K562 (cell line): ENCODE data around the gene ENSA. TPM values are rescaled to one million over a fixed set of nuclear protein-coding genes. Genes with fewer than 3 reads are reported as not detected.

Source experiments
- ATAC-seq: fragments of 200-7000 bp; cut with Tn5 transposase; 3 replicates; pipeline ENCODE4 v1.9.1; 2020; ENCODE audit warnings: moderate library complexity
- BruUV-seq: library from RNA; stranded (reverse); fragments of 400-500 nt; replicated peaks from 2 replicates; lab custom pipeline; 2021; lab: Mats Ljungman, UMichigan
- CTCF ChIA-PET: fragments of 300-600 bp; formaldehyde crosslinking; extraction: SDS; loops from one replicate; lab custom pipeline; 2021; ENCODE audit warnings: low intra/inter-chr PET ratio; lab: Yijun Ruan, JAX
- POLR2A ChIA-PET: fragments of 300-600, 350-650 bp; sonication (Branson Sonifier 250); formaldehyde crosslinking; extraction: SDS; loops from one replicate; lab custom pipeline; 2021; ENCODE audit warnings: antibody characterized with exemption, inconsistent platforms; lab: Yijun Ruan, JAX
- DNase-seq, 4 experiments: peaks; one replicate each; pipeline versions ENCODE4 v3.0.0 to v3.0.0-alpha.2; 2011 to 2018; ENCODE audit warnings: low spot score in 3 of 4, mixed read lengths in 3 of 4; ENCODE audit errors: extremely low read depth in 1 of 4
- FAIRE-seq: peaks from 2 replicates; lab custom pipeline; 2011; peaks lifted over from hg19 to GRCh38; lab: Jason Lieb, UNC
- H2AFZ ChIP-seq: 2 replicates; pipeline ENCODE4 v1.6.0; 2011; ENCODE audit warnings: low read depth, low read length, control low read depth, inconsistent platforms
- H3K27ac ChIP-seq: fragments of 200-600 bp; 3 replicates; pipeline ENCODE4 v1.8.0; 2011; ENCODE audit warnings: low read depth, mild to moderate bottlenecking, control low read depth, inconsistent platforms, low read length, moderate library complexity, mixed read lengths; ENCODE audit errors: extremely low read depth
- H3K27me3 ChIP-seq, 2 experiments: fragments of 300-600 bp in 1 of 2; 2 replicates in 1 of 2; 3 replicates in 1 of 2; pipeline versions ENCODE4 v1.6.0 to v1.8.0; 2011; ENCODE audit warnings: inconsistent platforms in 2 of 2, low read length in 2 of 2, mild to moderate bottlenecking in 1 of 2, mixed read lengths in 1 of 2, moderate library complexity in 1 of 2; ENCODE audit not compliant: control insufficient read depth in 2 of 2, insufficient read depth in 2 of 2
- H3K36me3 ChIP-seq: fragments of 300-600 bp; 3 replicates; pipeline ENCODE4 v1.8.0; 2011; ENCODE audit warnings: mild to moderate bottlenecking, low read length, inconsistent platforms; ENCODE audit not compliant: control insufficient read depth, insufficient read depth
- H3K4me1 ChIP-seq, 2 experiments: fragments of 200-600 bp in 1 of 2; replicated peaks in 1 of 2; 2 replicates in 1 of 2; 3 replicates in 1 of 2; pipeline versions ENCODE4 v1.5.1 to v1.8.0; 2011; ENCODE audit warnings: inconsistent platforms in 2 of 2, low read length in 2 of 2, mild to moderate bottlenecking in 1 of 2, mixed read lengths in 1 of 2, moderate library complexity in 1 of 2; ENCODE audit not compliant: control insufficient read depth in 2 of 2, insufficient read depth in 2 of 2
- H3K4me2 ChIP-seq: 2 replicates; pipeline ENCODE4 v1.6.1; 2011; ENCODE audit warnings: low read length, control low read depth, inconsistent platforms, mixed read lengths; ENCODE audit not compliant: insufficient read depth
- H3K4me3 ChIP-seq: fragments of 200-600 bp; sonication (generic), shearing (Covaris generic); 2 replicates; pipeline ENCODE4 v1.5.1; 2016; ENCODE audit warnings: control low read depth, inconsistent platforms
- H3K79me2 ChIP-seq: fragments of 200-600 bp; 3 replicates; pipeline ENCODE4 v1.8.0; 2011; ENCODE audit warnings: low read length, inconsistent platforms; ENCODE audit not compliant: control insufficient read depth, insufficient read depth
- H3K9ac ChIP-seq, 2 experiments: 2 replicates each; pipeline versions ENCODE4 v1.6.0 to v1.6.1; 2011; ENCODE audit warnings: low read depth in 2 of 2, low read length in 2 of 2, control low read depth in 1 of 2, inconsistent platforms in 1 of 2, mild to moderate bottlenecking in 1 of 2, mixed read lengths in 1 of 2; ENCODE audit not compliant: insufficient read depth in 1 of 2
- H3K9me1 ChIP-seq: one replicate; pipeline ENCODE4 v1.6.0; 2011; ENCODE audit warnings: inconsistent platforms, mild to moderate bottlenecking, low read length, moderate library complexity; ENCODE audit not compliant: control insufficient read depth, insufficient read depth
- H3K9me3 ChIP-seq: replicated peaks from 2 replicates; pipeline ENCODE4 v1.5.1; 2011; ENCODE audit warnings: low read depth, low read length, inconsistent platforms; ENCODE audit not compliant: control insufficient read depth, insufficient read depth
- H4K20me1 ChIP-seq: replicated peaks from 2 replicates; pipeline ENCODE4 v1.6.1; 2011; ENCODE audit warnings: low read length, inconsistent platforms, mixed read lengths; ENCODE audit not compliant: control insufficient read depth, insufficient read depth
- ARHGAP35 ChIP-seq: fragments of 450-650 bp; IDR thresholded peaks from 2 replicates; pipeline ENCODE4 v1.6.1; 2018; ENCODE audit not compliant: partially characterized antibody
- CBX2 ChIP-seq: fragments of 200-600 bp; sonication (generic); IDR thresholded peaks from one replicate; pipeline ENCODE4 v1.6.1; 2012; ENCODE audit warnings: mild to moderate bottlenecking, low read length, inconsistent platforms; ENCODE audit not compliant: insufficient read depth, poor library complexity, severe bottlenecking
- CEBPG ChIP-seq, 3 experiments: fragments of 200-800 bp in 1 of 3; sonication (Bioruptor generic) in 1 of 3; sonication (generic) in 1 of 3; formaldehyde crosslinking in 1 of 3; IDR thresholded peaks in 2 of 3; conservative IDR thresholded peaks in 1 of 3; 2 replicates each; pipeline versions ENCODE4 v1.6.1 to v1.8.0; 2016 to 2022; ENCODE audit warnings: missing compliant biosample characterization in 2 of 3, missing genetic modification characterization in 2 of 3, mild to moderate bottlenecking in 1 of 3, missing genetic modification reagents in 1 of 3
- ETV5 ChIP-seq: sonication (generic); formaldehyde crosslinking; IDR thresholded peaks from 2 replicates; pipeline ENCODE4 v1.4.0; 2020; ENCODE audit warnings: low read depth, mild to moderate bottlenecking, missing genetic modification reagents
- FOXJ3 ChIP-seq: sonication (generic); formaldehyde crosslinking; IDR thresholded peaks from 2 replicates; pipeline ENCODE4 v1.4.0; 2020; ENCODE audit warnings: mild to moderate bottlenecking, missing genetic modification reagents
- GABPA ChIP-seq: fragments of 200-800 bp; sonication (Bioruptor generic); conservative IDR thresholded peaks from 2 replicates; pipeline ENCODE4 v1.6.1; 2016; ENCODE audit warnings: low read depth, missing genetic modification characterization, missing compliant biosample characterization
- HNRNPK ChIP-seq: fragments of 200-400 bp; formaldehyde crosslinking; IDR thresholded peaks from one replicate; pipeline ENCODE4 v1.6.1; 2018; ENCODE audit warnings: mild to moderate bottlenecking, low read depth, low read length; ENCODE audit not compliant: poor library complexity, severe bottlenecking
- JUND ChIP-seq, 2 experiments: IDR thresholded peaks; 2 replicates in 1 of 2; 3 replicates in 1 of 2; pipeline ENCODE4 v1.6.1; 2011; ENCODE audit warnings: borderline replicate concordance in 2 of 2, low read depth in 2 of 2, low read length in 2 of 2, improper control_type of control experiment in 1 of 2, missing biosample characterization in 1 of 2, missing genetic modification characterization in 1 of 2, missing genetic modification reagents in 1 of 2
- MCM5 ChIP-seq: fragments of 450-650 bp; IDR thresholded peaks from 2 replicates; pipeline ENCODE4 v1.6.1; 2016; ENCODE audit warnings: low read depth
- MEF2D ChIP-seq: conservative IDR thresholded peaks from 2 replicates; pipeline ENCODE4 v1.6.1; 2016; ENCODE audit warnings: low read depth, missing genetic modification characterization, missing compliant biosample characterization
- NONO ChIP-seq, 2 experiments: fragments of 200-400 bp in 1 of 2; fragments of 450-650 bp in 1 of 2; formaldehyde crosslinking in 1 of 2; IDR thresholded peaks; 2 replicates each; pipeline ENCODE4 v1.6.1; 2017; ENCODE audit warnings: low read depth in 2 of 2, mild to moderate bottlenecking in 2 of 2, moderate library complexity in 2 of 2, low read length in 1 of 2
- RAD21 ChIP-seq, 2 experiments: fragments of 250-450 bp in 1 of 2; fragments of 450-650 bp in 1 of 2; sonication (Bioruptor Pico) in 1 of 2; formaldehyde crosslinking in 1 of 2; IDR thresholded peaks in 1 of 2; conservative IDR thresholded peaks in 1 of 2; 2 replicates each; pipeline versions ENCODE4 v1.4.0 to v1.8.0; 2020 to 2022; ENCODE audit warnings: mild to moderate bottlenecking in 2 of 2, moderate library complexity in 1 of 2
- SIX5 ChIP-seq, 2 experiments: IDR thresholded peaks; 2 replicates each; pipeline ENCODE4 v1.6.1; 2011; ENCODE audit warnings: low read length in 2 of 2, borderline replicate concordance in 1 of 2, low read depth in 1 of 2, mild to moderate bottlenecking in 1 of 2, moderate library complexity in 1 of 2; ENCODE audit not compliant: insufficient read depth in 1 of 2
- STAT5A ChIP-seq: IDR thresholded peaks from 2 replicates; pipeline ENCODE4 v1.6.1; 2012; ENCODE audit warnings: low read length, inconsistent platforms, borderline replicate concordance
- TCF15 ChIP-seq: fragments of 250-450 bp; sonication (Bioruptor Pico); IDR thresholded peaks from 2 replicates; pipeline ENCODE4 v1.8.0; 2022; ENCODE audit warnings: moderate library complexity, mild to moderate bottlenecking, inconsistent platforms
- TEAD1 ChIP-seq, 2 experiments: fragments of 450-650 bp in 1 of 2; sonication (generic) in 1 of 2; formaldehyde crosslinking; IDR thresholded peaks; 2 replicates each; pipeline versions ENCODE4 v1.4.0 to v1.8.0; 2020 to 2022; ENCODE audit warnings: mild to moderate bottlenecking in 2 of 2, missing genetic modification reagents in 1 of 2
- ZNF197 ChIP-seq: fragments of 200-800 bp; sonication (Bioruptor generic); IDR thresholded peaks from 2 replicates; pipeline ENCODE4 v1.6.1; 2016; ENCODE audit warnings: low read depth, missing genetic modification characterization, missing compliant biosample characterization
- ZNF41 ChIP-seq: fragments of 250-450 bp; sonication (Bioruptor Pico); conservative IDR thresholded peaks from 2 replicates; pipeline ENCODE4 v1.4.0; 2020; ENCODE audit warnings: mild to moderate bottlenecking
- ZNF695 ChIP-seq: fragments of 450-650 bp; formaldehyde crosslinking; IDR thresholded peaks from 2 replicates; pipeline ENCODE4 v1.4.0; 2020; ENCODE audit warnings: mild to moderate bottlenecking, moderate library complexity
- WGBS: fragments of 100-300 bp; shearing (Covaris generic); methylation state at CpG from one replicate; pipeline ENCODE4 v1.1.6; 2016; ENCODE audit warnings: low coverage, mixed read lengths; ENCODE audit not compliant: insufficient coverage; ENCODE audit errors: missing lambda C conversion rate; 5-methylcytosine and 5-hydroxymethylcytosine counted together
- in situ Hi-C: fragments of 300-500 bp; cut with MboI; formaldehyde crosslinking; loops from 4 replicates; pipeline ENCODE4 v1.15.0; 2018; ENCODE audit warnings: inconsistent platforms, mixed read lengths
- intact Hi-C: fragments of 100-400 bp; cut with micrococcal nuclease; formaldehyde crosslinking; loops from 2 replicates; pipeline ENCODE4 v1.14.2; 2022
- polyA plus RNA-seq, 8 experiments: library from polyadenylated mRNA; depleted of rRNA in 4 of 8; stranded (reverse) in 5 of 8; unstranded in 3 of 8; fragments of >200 nt; fragmentation: Nextera tagmentation in 2 of 8; fragmentation: Illumina TruSeq in 1 of 8; extraction: Ambion mirVana in 2 of 8; extraction: Trizol in 1 of 8; gene quantifications; 2 replicates each; pipeline versions ENCODE4 v1.2.1 to v1.2.3, GENCODE V29; 2011 to 2014; ENCODE audit warnings: inconsistent platforms in 1 of 8, missing spikeins in 1 of 8
- total RNA-seq, 7 experiments: library from RNA; depleted of rRNA in 6 of 7; stranded (reverse); fragments of >200 nt in 6 of 7; fragmentation: Illumina TruSeq in 2 of 7; extraction: Trizol in 2 of 7; gene quantifications; 2 replicates each; pipeline versions ENCODE4 v1.2.1 to v1.2.3, GENCODE V29; 2011 to 2021; ENCODE audit warnings: low replicate concordance in 1 of 7

ENSA gene
- total and polyA plus RNA-seq, 9 of the 15 experiments (the other 6 are each of a cell fraction or from before 2014, with no cell fraction given) = 68.1 to 605 (median 188) TPM

GRCh38 chr1:150621497-150622302 is 7.7 kb downstream of the ENSA start:
- Histone ChIP-seq H3K4me1 (peaks cover 31 to 44% of the 10 kb centered on the region in 2 experiments), H3K9me1 (no peaks in the 10 kb centered on the region), H3K27me3 (no peaks in the 10 kb centered on the region), H4K20me1 (no peaks in the 10 kb centered on the region), H3K27ac (peak overlapping the region; percentile 59), H3K36me3 (peaks cover 85% of the 10 kb centered on the region), H2AFZ (no peak overlapping the region), H3K9me3 (no peaks in the 10 kb centered on the region), H3K4me2 (no peak overlapping the region; the same call in 1 of the 2 replicates), H3K9ac (0 out of 4 replicates have a peak overlapping the region, but pooled peaks of 1 of the 2 experiments have one; percentile 23), H3K79me2 (peaks cover 33% of the 10 kb centered on the region), H3K4me3 (no peak overlapping the region)
- no peak for FAIRE-seq
- BruUV-seq = TSS peak; percentile 38
- in situ Hi-C loops (no loop called here), intact Hi-C loops (loop anchor here (1.0 to 10.0 kb wide), 4 partner anchors 60 to 303 kb away; partner anchors contain the start of genes SETDB1 and TARS2)
- POLR2A ChIA-PET = interaction anchor here (0.7 to 1.1 kb wide), 4 partner anchors 19 to 50 kb away, joined by 3 to 4 read pairs (median 3); partner anchors contain the start of gene MCL1
- DNase-seq = peak in 3 of 4 experiments; percentile 26 to 54 (median 31)
- ATAC-seq = no peak
- CTCF ChIA-PET = interaction anchor here (0.7 to 1.5 kb wide), 4 partner anchors 58 to 549 kb away, joined by 3 to 6 read pairs (median 3); no protein-coding TSS in a partner anchor
- 68% methylated on average over 6 of the region's 8 CpGs for WGBS
- TF ChIP-seq ARHGAP35 (no peak), CBX2 (no peak), JUND (IDR thresholded peaks at IDR 0.05; ENCODE audit: borderline replicate concordance, low read depth, low read length) (no peak), JUND (tag; IDR thresholded peaks at IDR 0.05; ENCODE audit: borderline replicate concordance, low read depth, low read length) (no peak), GABPA (tag) (0 out of 2 replicates have a peak, but pooled peaks have one; percentile 9), MCM5 (no peak), TEAD1 (CRISPR knock-in tag; IDR thresholded peaks at IDR 0.05) (no peak), MEF2D (tag) (no peak), STAT5A (no peak), SIX5 (IDR thresholded peaks at IDR 0.05; ENCODE audit: borderline replicate concordance in 1 of 2, insufficient read depth in 1 of 2, low read depth in 1 of 2, low read length in 2 of 2) (no peak), CEBPG (CRISPR knock-in tag; IDR thresholded peaks at IDR 0.05) (peak; percentile 27; the same call in 1 of the 2 replicates), CEBPG (tag; conservative IDR thresholded peaks at IDR 0.05 in 1 of 2, IDR thresholded peaks at IDR 0.05 in 1 of 2) (peak in 1 of 2 experiments; percentile 77; a peak in 2 of 4 replicates), ZNF41 (no peak), HNRNPK (no peak), ETV5 (no peak), ZNF695 (CRISPR knock-in tag) (no peak), RAD21 (CRISPR knock-in tag; conservative IDR thresholded peaks at IDR 0.05 in 1 of 2, IDR thresholded peaks at IDR 0.05 in 1 of 2) (peak; percentile 41 to 58), TCF15 (no peak), NONO (IDR thresholded peaks at IDR 0.05; ENCODE audit: low read depth in 2 of 2, low read length in 1 of 2) (no peak), FOXJ3 (CRISPR knock-in tag) (no peak), ZNF197 (CRISPR knock-in tag) (no peak)
